ELF-1 (cell line): Measurements from ENCODE around the gene ERVV-1.

Experiments used
- DNase-seq: peaks from one replicate; pipeline ENCODE4 v3.0.0-alpha.2; 2016; ENCODE audit warnings: low read depth, low spot score

Gene ERVV-1

DNA sequence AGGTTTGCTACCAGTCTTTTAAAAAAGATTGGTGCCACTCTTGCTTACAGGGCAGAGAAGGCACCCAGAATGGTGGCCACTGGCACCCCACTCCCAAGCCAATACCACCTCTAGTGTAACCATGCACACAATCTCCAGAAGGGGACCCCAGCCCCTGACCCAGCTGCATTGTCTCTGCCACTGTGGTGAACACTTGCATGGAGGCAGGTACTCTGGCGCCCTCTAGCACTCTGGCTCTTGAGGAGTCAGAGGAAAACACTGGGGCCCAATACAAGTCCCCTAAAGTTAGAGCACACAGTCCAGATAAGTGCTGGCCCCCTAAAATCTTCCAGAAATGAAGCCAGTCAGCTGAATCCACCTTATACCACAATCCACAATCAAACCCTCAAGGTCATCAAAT is 6.0 kb downstream of the ERVV-1 start:
- peak; percentile 56 for DNase-seq

DNA sequence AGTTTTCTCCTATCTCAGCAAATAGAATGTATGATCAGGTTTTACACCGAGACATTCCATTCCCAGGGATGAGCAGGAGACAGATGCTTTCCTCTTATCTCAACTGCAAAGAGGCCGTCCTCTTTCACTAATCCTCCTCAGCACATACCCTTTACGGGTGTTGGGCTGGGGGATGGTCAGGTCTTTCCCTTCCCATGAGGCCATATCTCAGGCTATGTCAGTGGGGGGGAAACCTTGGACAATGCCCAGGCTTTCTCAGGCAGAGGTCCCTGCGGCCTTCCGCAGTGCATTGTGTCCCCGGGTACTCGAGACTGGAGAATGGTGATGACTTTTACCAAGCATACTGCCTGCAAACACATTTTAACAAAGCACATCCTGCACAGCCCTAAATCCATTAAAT is 14.6 kb downstream of the ERVV-1 start:
- peak; percentile 79 for DNase-seq

DNA sequence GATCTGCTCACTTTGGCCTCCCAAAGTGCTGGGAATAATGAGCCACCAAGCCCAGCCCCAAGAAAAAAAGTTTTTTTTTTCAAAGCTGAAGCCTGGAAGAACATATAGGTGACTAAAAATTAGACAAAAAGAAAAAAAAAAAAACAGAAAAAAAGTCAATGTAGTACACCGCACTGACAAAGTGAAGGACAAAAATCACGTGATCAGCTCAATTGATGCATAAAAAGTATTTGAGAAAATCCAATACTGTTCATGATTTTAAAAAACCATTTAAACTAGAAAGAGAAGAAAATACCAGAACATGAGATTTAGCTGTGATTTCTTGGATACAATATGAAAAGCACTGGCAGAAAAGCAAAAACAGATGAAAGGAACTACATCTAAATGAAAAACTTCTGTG is 20.3 kb downstream of the ERVV-1 start:
- DNase-seq = no peak

DNA sequence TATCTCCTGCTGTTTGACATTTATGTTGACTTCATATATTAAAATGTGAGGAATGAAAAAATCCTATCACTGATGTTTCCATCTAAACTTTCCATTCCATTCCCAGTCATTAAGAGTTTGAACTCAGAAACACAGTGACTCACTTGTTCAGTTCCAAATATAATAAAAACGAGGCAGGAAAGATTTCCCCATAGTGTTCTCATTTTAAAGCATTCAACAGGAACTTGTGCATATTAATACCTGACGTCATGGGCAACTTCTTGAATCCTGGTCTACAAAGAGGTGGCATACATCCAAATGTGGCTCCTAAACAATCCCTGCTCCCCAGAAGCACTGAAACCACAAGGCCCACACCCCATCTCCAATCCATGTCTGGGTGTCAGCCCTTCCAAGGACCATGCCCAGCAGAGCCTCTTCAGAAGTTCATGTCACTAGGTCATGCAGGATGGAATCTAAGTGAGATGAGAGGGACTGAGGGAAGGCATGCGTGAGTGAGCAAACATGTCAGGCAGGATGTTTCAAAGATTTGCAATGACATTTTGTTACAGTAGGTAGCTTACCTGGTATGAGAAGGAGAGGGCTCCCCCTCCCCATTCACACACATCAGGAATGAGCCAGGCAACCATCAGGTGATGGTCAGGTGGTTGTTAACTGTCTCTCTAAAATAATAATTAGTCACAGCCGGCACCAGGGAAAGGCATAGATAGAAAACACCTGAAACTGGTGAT is 21.4 kb downstream of the ERVV-1 start:
- no peak for DNase-seq

DNA sequence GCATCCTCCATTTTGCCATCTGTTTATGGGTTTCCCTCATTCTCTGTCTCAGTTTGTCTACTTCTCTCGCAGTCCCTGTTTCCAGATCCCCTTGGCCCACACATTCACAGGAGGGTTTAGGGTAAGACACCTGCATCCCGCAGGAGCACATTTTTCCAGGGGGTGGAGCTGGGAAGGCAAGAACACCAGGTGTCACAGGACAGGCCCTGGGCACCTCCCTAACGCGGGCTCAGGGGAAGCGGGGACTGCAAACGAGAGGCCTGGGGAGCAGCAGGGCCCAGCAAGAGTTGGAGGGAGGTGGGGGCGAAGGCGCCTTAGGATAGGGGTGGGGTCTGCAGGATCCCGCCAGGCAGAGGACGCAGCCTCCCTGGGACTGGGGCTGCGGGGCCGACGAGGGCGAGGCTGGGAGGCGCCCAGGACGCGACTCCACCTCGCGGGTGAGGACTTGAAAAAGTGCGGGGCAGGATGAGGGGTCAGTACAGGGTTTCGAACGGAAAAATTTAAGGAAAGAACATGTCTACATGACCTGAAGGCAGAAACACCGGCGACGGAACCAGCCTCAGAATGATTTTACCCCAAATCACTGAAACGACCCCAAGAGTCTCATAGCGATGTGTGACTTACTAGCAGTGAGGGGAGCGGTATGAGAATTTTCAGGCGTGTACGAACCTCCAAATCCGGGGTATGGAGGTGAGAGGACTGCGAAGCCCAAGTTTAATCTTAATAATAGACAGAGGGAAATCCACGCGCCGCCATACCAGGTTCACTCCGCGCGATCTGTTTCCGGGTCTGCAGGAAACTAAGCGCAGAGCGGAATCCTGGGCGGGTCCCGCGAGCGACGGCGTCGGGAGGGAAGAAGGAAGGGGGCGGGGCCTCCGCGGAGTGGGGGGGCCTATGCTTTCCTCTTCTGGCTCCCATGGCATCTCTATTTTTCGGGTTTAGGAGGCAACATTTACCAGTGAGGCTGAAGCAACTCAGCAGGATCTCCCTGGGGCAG is 23.7 kb downstream of the ERVV-1 start:
- DNase-seq = peak; percentile 66

DNA sequence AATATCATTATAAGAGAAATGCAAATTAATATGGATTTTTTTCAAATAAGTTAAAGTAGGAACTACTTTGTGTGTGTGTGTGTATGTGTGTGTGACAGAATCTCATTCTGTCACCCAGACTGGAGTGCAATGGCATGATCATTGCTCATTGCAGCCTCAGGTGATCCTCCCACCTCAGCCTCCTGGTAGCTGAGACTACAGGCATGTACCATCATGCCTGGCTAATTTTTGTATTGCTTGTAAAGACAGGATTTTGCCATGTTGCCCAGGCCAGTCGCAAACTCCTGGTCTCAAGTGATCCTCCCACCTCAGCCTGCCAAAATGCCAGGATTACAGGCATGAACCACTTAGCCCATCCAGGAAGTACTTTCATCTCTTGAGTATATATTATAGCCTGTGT is 27.6 kb downstream of the ERVV-1 start:
- no peak for DNase-seq

DNA sequence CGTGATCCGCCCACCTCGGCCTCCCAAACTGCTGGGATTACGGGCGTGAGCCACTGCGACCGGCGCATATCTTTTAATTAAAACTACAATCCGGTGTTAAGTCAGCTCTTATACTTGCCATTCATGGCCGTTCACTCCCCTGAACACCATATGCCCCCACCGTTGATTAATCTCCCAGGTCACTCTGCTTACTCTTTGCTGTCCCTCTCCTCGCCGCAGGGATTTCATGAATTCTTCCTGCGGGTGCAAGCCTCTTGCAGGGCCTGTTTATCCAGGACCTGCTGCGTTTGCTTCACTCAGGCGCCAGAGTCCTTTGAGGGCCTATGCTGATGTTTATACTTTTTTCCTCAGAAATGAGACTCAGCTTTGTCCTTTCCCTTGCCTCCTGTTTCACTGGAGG is 31.8 kb downstream of the ERVV-1 start:
- DNase-seq = peak; percentile 37

DNA sequence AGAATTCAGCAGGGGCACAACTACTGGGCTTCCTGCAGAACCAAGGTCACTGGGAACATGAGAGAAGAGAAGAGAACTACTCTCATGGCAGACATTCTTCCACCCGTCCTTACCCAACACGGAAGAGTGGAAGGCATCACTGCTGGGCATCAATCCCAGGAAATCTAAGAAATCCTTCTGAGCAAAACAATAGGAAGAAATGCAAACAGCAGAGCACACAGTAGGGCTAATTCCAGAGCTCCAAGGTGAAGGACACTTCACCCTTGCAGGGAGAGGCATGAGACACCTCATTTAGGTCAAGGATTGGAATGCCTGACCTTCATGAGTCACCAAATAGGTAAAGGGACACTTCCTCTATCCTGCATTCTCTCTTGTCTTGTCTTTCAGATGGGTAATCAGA is 33.7 kb downstream of the ERVV-1 start:
- DNase-seq = no peak

DNA sequence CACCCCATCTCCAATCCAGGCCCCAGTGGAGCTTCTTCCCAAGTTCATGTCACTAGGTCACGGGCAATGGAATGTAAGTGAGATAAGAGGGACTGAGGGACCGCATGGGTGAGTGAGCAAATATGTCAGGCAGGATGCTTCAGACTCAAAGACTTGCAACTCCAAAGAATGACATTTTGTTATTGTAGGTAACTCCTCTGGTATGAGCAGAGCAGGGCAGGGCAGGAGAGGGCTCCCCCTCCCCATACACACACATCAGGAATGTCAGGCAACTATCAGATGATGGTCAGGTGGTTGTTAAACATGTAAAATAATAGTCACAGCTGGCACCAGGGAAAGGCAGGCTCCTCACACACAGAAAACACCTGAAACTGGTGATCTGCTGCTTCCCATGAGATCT is 41.4 kb downstream of the ERVV-1 start:
- no peak for DNase-seq

DNA sequence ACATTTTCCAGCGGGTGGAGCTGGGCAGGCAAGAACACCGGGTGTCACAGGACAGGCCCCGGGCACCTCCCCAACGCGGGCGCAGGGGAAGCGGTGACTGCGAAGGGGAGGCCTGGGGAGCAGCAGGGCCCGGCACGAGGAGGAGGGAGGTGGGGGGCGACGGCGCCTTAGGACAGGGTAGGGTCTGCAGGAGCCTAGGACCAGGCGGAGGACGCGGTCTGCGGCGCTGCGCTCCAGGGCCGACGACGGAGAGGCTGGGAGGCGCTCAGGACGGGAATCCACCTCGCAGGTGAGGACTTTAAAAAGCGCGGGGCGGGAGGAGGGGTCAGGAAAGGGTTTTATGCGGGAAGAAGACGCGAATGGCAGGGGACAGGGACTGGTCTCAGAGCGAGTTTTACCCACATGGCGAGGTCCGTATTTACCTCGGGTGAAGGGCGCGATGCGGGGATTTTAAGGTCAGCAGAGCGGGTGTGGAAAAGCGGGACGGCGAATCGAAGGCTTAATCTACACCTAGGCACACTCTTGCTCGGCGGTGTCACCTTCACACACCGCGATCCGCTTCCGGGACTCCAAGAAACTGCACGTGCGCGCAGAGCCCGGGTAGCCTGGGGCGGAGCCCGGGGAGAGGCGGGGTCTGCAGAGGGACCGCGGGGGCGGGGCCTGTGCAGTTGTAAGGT is 44.3 kb downstream of the ERVV-1 start:
- peak; percentile 88 for DNase-seq
